A673 (cell line): ENCODE measurements around the gene PAXX. TPM values are rescaled to one million over a fixed set of nuclear protein-coding genes. Genes with fewer than 3 reads are reported as not detected.

Experiments
- BruUV-seq: library from RNA; stranded (reverse); fragments of 400-500 nt; replicated peaks from 2 replicates; lab custom pipeline; 2021; lab: Mats Ljungman, UMichigan
- CTCF ChIA-PET: fragments of 300-600 bp; sonication (Branson Sonifier 250); formaldehyde crosslinking; loops from one replicate; lab custom pipeline; 2022; ENCODE audit warnings: antibody characterized with exemption; lab: Charles Lee
- POLR2A ChIA-PET: fragments of 300-600 bp; sonication (Branson Sonifier 250); formaldehyde crosslinking; loops from one replicate; lab custom pipeline; 2022; ENCODE audit warnings: antibody characterized with exemption; ENCODE audit not compliant: low non-redundant PET; lab: Charles Lee
- DNase-seq: peaks from one replicate; pipeline ENCODE4 v3.0.0-alpha.2; 2015; ENCODE audit warnings: low spot score
- H3K27ac ChIP-seq: fragments of 200-600 bp; sonication (generic); 2 replicates; pipeline ENCODE4 v1.5.1; 2016; ENCODE audit warnings: mixed run types, low read depth, mild to moderate bottlenecking, mixed read lengths, antibody characterized with exemption, low read length; ENCODE audit not compliant: poor library complexity, severe bottlenecking
- H3K27me3 ChIP-seq: fragments of 200-600 bp; sonication (generic); replicated peaks from 2 replicates; pipeline ENCODE4 v1.6.1; 2017; ENCODE audit warnings: mixed run types, low read depth, mild to moderate bottlenecking, mixed read lengths, antibody characterized with exemption, low read length; ENCODE audit not compliant: insufficient read depth, poor library complexity
- H3K36me3 ChIP-seq: fragments of 200-600 bp; sonication (generic); 2 replicates; pipeline ENCODE4 v1.6.1; 2016; ENCODE audit warnings: mixed run types, mild to moderate bottlenecking, mixed read lengths, antibody characterized with exemption, low read length; ENCODE audit not compliant: insufficient read depth, poor library complexity, severe bottlenecking
- H3K4me1 ChIP-seq: fragments of 200-600 bp; sonication (generic); 2 replicates; pipeline ENCODE4 v1.6.1; 2017; ENCODE audit warnings: mixed run types, mild to moderate bottlenecking, mixed read lengths, antibody characterized with exemption, low read length; ENCODE audit not compliant: insufficient read depth, poor library complexity, severe bottlenecking
- H3K4me3 ChIP-seq: fragments of 200-600 bp; sonication (generic); 2 replicates; pipeline ENCODE4 v1.5.1; 2016; ENCODE audit warnings: low read depth, mixed run types, mild to moderate bottlenecking, mixed read lengths, low read length; ENCODE audit not compliant: poor library complexity, severe bottlenecking
- H3K9me3 ChIP-seq: fragments of 200-600 bp; sonication (generic); 2 replicates; pipeline ENCODE4 v1.6.1; 2016; ENCODE audit warnings: mixed run types, low read depth, mild to moderate bottlenecking, mixed read lengths, antibody characterized with exemption, low read length; ENCODE audit not compliant: poor library complexity, severe bottlenecking
- EZH2 ChIP-seq: fragments of 200-600 bp; sonication (generic); IDR thresholded peaks from 2 replicates; pipeline ENCODE4 v1.6.1; 2017; ENCODE audit warnings: borderline replicate concordance, low read depth, mild to moderate bottlenecking, mixed read lengths, antibody characterized with exemption, low read length; ENCODE audit not compliant: poor library complexity, severe bottlenecking
- intact Hi-C: fragments of 100-400 bp; cut with micrococcal nuclease; formaldehyde crosslinking; loops from one replicate; pipeline ENCODE4 v1.10.0; 2022; ENCODE audit not compliant: unreplicated experiment
- total RNA-seq: library from RNA; stranded (reverse); gene quantifications from 2 replicates; pipeline ENCODE4 v1.2.3, GENCODE V29; 2021
- TF ChIP-seq, protein P1 (sequence below): fragments of 300-800, 200-600 bp; sonication (generic); conservative IDR thresholded peaks from 2 replicates; pipeline ENCODE4 v1.5.1; 2017; ENCODE audit warnings: low read depth, mild to moderate bottlenecking, antibody characterized with exemption, low read length, moderate library complexity, mixed read lengths

PAXX gene
- total RNA-seq, 1 experiment from 2014 or later, result 91.5 TPM

DNA sequence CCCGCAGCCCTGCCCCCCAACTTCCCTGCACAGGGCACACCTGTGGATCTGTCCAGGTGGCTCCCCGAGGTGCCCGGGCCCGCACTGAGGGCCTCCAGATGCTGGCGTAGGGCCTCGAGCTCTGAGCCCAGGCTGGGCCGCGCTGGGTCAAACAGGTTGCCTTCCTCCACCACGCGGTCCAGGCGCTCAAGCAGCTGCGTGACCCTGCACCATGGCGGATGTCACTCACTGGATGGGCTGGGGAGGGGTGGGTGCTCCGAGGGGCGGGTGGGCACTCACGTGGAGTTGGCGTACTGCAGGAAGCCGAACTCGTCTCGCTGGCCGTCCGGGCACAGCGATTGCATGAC, 30.4 kb downstream of the PAXX start:
- Histone ChIP-seq H3K4me1 (no peaks in the 10 kb centered on the region), H3K4me3 (no peak overlapping the region), H3K27me3 (no peaks in the 10 kb centered on the region), H3K27ac (no peak overlapping the region), H3K36me3 (peaks cover under 1% of the 10 kb centered on the region), H3K9me3 (no peaks in the 10 kb centered on the region)
- intact Hi-C loops, result no loop called here
- ChIA-PET CTCF (interaction anchor here (0.9 kb wide), 1 partner anchor 214 kb away, joined by 3 read pairs; no protein-coding TSS in a partner anchor), POLR2A (no interaction called here)
- DNase-seq, result no peak
- BruUV-seq, result no TSS peak
- TF ChIP-seq, protein P1, sequence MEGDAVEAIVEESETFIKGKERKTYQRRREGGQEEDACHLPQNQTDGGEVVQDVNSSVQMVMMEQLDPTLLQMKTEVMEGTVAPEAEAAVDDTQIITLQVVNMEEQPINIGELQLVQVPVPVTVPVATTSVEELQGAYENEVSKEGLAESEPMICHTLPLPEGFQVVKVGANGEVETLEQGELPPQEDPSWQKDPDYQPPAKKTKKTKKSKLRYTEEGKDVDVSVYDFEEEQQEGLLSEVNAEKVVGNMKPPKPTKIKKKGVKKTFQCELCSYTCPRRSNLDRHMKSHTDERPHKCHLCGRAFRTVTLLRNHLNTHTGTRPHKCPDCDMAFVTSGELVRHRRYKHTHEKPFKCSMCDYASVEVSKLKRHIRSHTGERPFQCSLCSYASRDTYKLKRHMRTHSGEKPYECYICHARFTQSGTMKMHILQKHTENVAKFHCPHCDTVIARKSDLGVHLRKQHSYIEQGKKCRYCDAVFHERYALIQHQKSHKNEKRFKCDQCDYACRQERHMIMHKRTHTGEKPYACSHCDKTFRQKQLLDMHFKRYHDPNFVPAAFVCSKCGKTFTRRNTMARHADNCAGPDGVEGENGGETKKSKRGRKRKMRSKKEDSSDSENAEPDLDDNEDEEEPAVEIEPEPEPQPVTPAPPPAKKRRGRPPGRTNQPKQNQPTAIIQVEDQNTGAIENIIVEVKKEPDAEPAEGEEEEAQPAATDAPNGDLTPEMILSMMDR, result no peak
- TF ChIP-seq EZH2, result no peak

DNA sequence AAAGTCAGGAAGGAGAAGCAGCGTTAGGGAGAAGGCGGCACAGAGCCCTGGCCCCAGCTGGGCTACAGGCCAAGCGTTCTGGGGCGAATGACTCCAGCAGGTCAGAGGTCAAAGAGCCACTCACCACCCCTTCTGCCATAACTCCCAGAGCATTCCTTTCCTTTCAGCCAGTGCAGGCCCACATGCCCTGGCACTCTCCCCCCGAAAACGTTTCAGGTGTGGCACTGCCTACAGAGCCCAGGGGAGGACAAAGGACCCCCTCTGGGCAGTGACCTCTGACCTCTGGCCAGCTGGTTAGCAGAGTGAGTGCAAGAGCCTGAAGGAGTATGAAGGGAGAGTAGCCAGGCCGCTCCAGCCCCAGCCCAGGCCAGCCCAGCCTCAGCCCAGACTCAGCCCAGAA, 30.9 kb downstream of the PAXX start:
- intact Hi-C loops, result no loop called here
- Histone ChIP-seq H3K36me3 (no peaks in the 10 kb centered on the region), H3K4me3 (no peak overlapping the region), H3K4me1 (no peaks in the 10 kb centered on the region), H3K27ac (no peak overlapping the region), H3K9me3 (no peaks in the 10 kb centered on the region), H3K27me3 (no peaks in the 10 kb centered on the region)
- no peak for DNase-seq
- no peak for TF ChIP-seq EZH2
- TF ChIP-seq, protein P1, result no peak
- CTCF ChIA-PET, result no interaction called here
- POLR2A ChIA-PET, result no interaction called here
- no TSS peak for BruUV-seq

DNA sequence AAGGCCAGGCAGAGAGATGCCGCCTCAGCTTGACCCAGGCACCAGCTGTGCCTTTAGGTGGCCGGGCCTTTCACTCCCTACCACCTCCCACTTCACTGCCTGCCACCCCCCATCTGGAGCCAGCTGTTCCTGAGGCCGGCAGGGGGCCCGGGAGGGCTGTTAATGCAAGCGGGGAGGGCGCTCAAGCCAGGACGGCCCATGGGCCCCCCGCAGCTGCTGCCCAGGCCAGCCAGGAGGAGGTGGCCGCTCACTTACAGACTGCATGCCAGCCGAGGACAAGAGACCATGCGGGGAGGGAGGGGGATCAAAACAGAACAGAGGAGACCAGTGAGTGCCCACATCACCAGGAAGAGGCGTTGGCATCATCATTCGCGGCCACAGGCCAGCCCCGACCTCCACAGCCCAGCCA, 31.4 kb downstream of the PAXX start:
- Histone ChIP-seq H3K36me3 (no peaks in the 10 kb centered on the region), H3K4me1 (peaks cover 3% of the 10 kb centered on the region), H3K27me3 (no peaks in the 10 kb centered on the region), H3K4me3 (no peak overlapping the region), H3K27ac (no peak overlapping the region), H3K9me3 (no peaks in the 10 kb centered on the region)
- TF ChIP-seq, protein P1, result no peak
- TF ChIP-seq EZH2, result no peak
- BruUV-seq, result no TSS peak
- intact Hi-C loops, result no loop called here
- POLR2A ChIA-PET, result no interaction called here
- DNase-seq, result no peak
- CTCF ChIA-PET, result no interaction called here
